ENCODE measurements around the gene TSLP.

The TSLP gene

GRCh38 chr5:111099058-111099778 is 27.7 kb downstream of the TSLP start:
- no peak for DNase-seq

GRCh38 chr5:111106320-111106948 is 34.9 kb downstream of the TSLP start:
- no peak for DNase-seq

- no peak for DNase-seq
Measured at GRCh38 chr5:111107371-111107770, 35.9 kb downstream of the TSLP start.

GRCh38 chr5:111111956-111112355 is 40.4 kb downstream of the TSLP start:
- DNase-seq: no peak

GRCh38 chr5:111113678-111114077 is 42.2 kb downstream of the TSLP start:
- no peak for DNase-seq

GRCh38 chr5:111115229-111115628 is 43.7 kb downstream of the TSLP start:
- DNase-seq: no peak

- DNase-seq: no peak
Measured at GRCh38 chr5:111116550-111116949, 45.0 kb downstream of the TSLP start.

- DNase-seq: no peak
Measured at GRCh38 chr5:111117136-111117535, 45.6 kb downstream of the TSLP start.

GRCh38 chr5:111119221-111119620 is 47.7 kb downstream of the TSLP start:
- no peak for DNase-seq

GRCh38 chr5:111119856-111120255 is 48.3 kb downstream of the TSLP start:
- DNase-seq: no peak

- no peak for DNase-seq
Measured at GRCh38 chr5:111120911-111121310, 49.4 kb downstream of the TSLP start.

GRCh38 chr5:111121926-111122325 is 50.4 kb downstream of the TSLP start:
- no peak for DNase-seq

GRCh38 chr5:111122398-111122797 is 50.9 kb downstream of the TSLP start:
- DNase-seq: no peak

GRCh38 chr5:111124793-111125192 is 53.3 kb downstream of the TSLP start:
- DNase-seq: no peak

GRCh38 chr5:111126896-111127295 is 55.4 kb downstream of the TSLP start:
- DNase-seq: no peak

All from DMS79 treated with DMSO at 0.1 percent for 48 hours (cell line).